Measurements from ENCODE around the gene SHCBP1L.

The SHCBP1L gene

GRCh38 chr1:182888736-182889531 is 64.0 kb downstream of the SHCBP1L start:
- DNase-seq: no peak

GRCh38 chr1:182886985-182887384 is 66.0 kb downstream of the SHCBP1L start:
- no peak for DNase-seq

- no peak for DNase-seq
These were observed 67.4 kb downstream of the SHCBP1L start for GRCh38 chr1:182885591-182885990.

GRCh38 chr1:182884872-182885271 is 68.1 kb downstream of the SHCBP1L start:
- DNase-seq: no peak

- no peak for DNase-seq
These were observed 75.1 kb downstream of the SHCBP1L start for GRCh38 chr1:182877842-182878241.

- DNase-seq: no peak
These were observed 75.6 kb downstream of the SHCBP1L start for GRCh38 chr1:182877331-182877730.

- no peak for DNase-seq
These were observed 77.1 kb downstream of the SHCBP1L start for GRCh38 chr1:182875889-182876288.

GRCh38 chr1:182872881-182873280 is 80.1 kb downstream of the SHCBP1L start:
- no peak for DNase-seq

- DNase-seq: no peak
These were observed 83.7 kb downstream of the SHCBP1L start for GRCh38 chr1:182869241-182869666.

GRCh38 chr1:182867861-182868260 is 85.1 kb downstream of the SHCBP1L start:
- no peak for DNase-seq

GRCh38 chr1:182863940-182864339 is 89.0 kb downstream of the SHCBP1L start:
- DNase-seq: no peak

- DNase-seq: no peak
These were observed 90.1 kb downstream of the SHCBP1L start for GRCh38 chr1:182862827-182863226.

- no peak for DNase-seq
These were observed 91.0 kb downstream of the SHCBP1L start for GRCh38 chr1:182861994-182862393.

- no peak for DNase-seq
These were observed 92.3 kb downstream of the SHCBP1L start for GRCh38 chr1:182860658-182861057.

- DNase-seq: no peak
These were observed 95.8 kb downstream of the SHCBP1L start for GRCh38 chr1:182857212-182857611.

GRCh38 chr1:182855911-182856310 is 97.1 kb downstream of the SHCBP1L start:
- no peak for DNase-seq

- DNase-seq: no peak
These were observed 101.1 kb downstream of the SHCBP1L start for GRCh38 chr1:182851825-182852224.

GRCh38 chr1:182850319-182850718 is 102.6 kb downstream of the SHCBP1L start:
- no peak for DNase-seq
